Type B pancreatic cell (in vitro differentiated cells): ENCODE measurements around the gene CXorf38. TPM values are rescaled to one million over a fixed set of nuclear protein-coding genes. Genes with fewer than 3 reads are reported as not detected.

Experiments
- DNase-seq: peaks from one replicate; pipeline ENCODE4 v3.0.0; 2021; ENCODE audit warnings: mixed read lengths; ENCODE audit not compliant: unreplicated experiment; ENCODE audit errors: extremely low spot score
- H3K27ac Mint-ChIP-seq: 2 replicates; pipeline ENCODE4 v1.8.0; 2021; ENCODE audit warnings: mild to moderate bottlenecking, mixed read lengths
- H3K27me3 Mint-ChIP-seq: 2 replicates; pipeline ENCODE4 v1.8.0; 2021; ENCODE audit warnings: mixed read lengths
- H3K36me3 Mint-ChIP-seq: 2 replicates; pipeline ENCODE4 v1.8.0; 2021; ENCODE audit warnings: mixed read lengths
- H3K4me1 Mint-ChIP-seq: one replicate; pipeline ENCODE4 v1.8.0; 2021; ENCODE audit warnings: mixed read lengths; ENCODE audit not compliant: unreplicated experiment
- H3K4me3 Mint-ChIP-seq: 2 replicates; pipeline ENCODE4 v1.8.0; 2021; ENCODE audit warnings: mild to moderate bottlenecking, mixed read lengths
- H3K9me3 Mint-ChIP-seq: 2 replicates; pipeline ENCODE4 v1.8.0; 2021; ENCODE audit warnings: mixed read lengths
- CTCF ChIP-seq: fragments of 200-600 bp; sonication (generic); conservative IDR thresholded peaks from 2 replicates; pipeline ENCODE4 v1.5.0; 2021; ENCODE audit warnings: antibody characterized with exemption, mild to moderate bottlenecking
- total RNA-seq: library from RNA; stranded (reverse); gene quantifications from 2 replicates; pipeline ENCODE4 v1.2.1, GENCODE V29; 2021; ENCODE audit warnings: low replicate concordance

The CXorf38 gene
- total RNA-seq, 1 donor from 2014 or later: 8.1 TPM

GRCh38 chrX:40646489-40647306 lies 663 bp downstream of the CXorf38 start:
- Mint-ChIP-seq H3K27me3 (no peaks in the 10 kb centered on the region), H3K9me3 (no peaks in the 10 kb centered on the region), H3K4me3 (peak overlapping the region; percentile 95), H3K27ac (peak overlapping the region; percentile 92), H3K36me3 (peaks cover 7% of the 10 kb centered on the region), H3K4me1 (peaks cover 16% of the 10 kb centered on the region)
- no peak for DNase-seq
- TF ChIP-seq CTCF: no peak

DNA sequence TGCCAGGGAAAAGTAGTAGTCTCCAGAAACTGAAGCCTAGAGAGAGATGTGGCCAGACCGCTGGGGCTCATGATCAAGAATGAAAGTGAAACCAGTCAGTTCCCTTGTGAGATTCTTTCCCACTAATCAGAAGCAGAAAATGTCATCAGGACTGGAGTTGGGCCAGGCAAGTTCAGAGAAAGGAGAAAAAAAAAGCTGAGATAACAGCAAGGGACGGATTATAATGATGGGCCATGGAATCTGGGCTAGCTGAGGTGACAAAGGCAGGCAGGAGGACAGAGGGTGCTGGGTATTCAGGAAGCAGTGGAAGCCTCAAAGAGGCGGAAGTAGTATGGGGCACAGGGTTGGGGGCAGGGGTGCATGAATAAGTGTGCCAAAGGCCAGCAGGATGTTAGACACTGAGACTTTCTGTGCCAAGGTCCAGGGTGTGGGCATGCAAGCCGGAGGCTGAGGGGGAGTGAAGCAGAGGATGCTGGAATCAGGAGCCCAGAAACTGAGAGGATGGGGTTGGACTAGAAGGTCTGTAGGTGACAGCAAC lies 2.5 kb downstream of the CXorf38 start:
- no peaks in the 10 kb centered on the region for H3K9me3 Mint-ChIP-seq
- no peak for DNase-seq
- no peak for TF ChIP-seq CTCF
- H3K36me3 Mint-ChIP-seq: peaks cover 8% of the 10 kb centered on the region
- peaks cover 16% of the 10 kb centered on the region for H3K4me1 Mint-ChIP-seq
- peak overlapping the region; percentile 84 for H3K4me3 Mint-ChIP-seq
- H3K27me3 Mint-ChIP-seq: no peaks in the 10 kb centered on the region
- H3K27ac Mint-ChIP-seq: peak overlapping the region; percentile 83

- Mint-ChIP-seq H3K27me3 (no peaks in the 10 kb centered on the region), H3K4me3 (peak overlapping the region; percentile 48), H3K27ac (peak overlapping the region; percentile 6)
Measured at GRCh38 chrX:40644176-40644575, 3.2 kb downstream of the CXorf38 start.

DNA sequence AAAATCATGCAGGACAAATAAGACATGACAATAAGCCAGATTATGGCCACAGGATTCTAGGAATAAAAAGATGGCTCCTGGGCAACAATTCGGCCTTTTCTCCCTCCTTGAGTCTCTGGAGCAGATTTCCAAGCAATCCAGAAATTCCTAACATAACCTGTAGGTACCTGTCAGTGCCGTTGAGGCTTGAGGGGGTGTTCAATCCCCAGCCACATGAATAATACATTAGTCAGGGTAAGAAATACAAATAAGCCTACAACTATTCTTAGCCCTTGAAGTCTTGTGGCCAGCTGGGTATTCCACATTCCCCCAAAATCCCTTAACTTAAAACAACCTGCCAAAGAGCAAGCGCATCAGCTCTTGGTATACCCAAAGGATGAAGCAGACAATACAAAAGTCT lies 9.7 kb downstream of the CXorf38 start:
- no peak for DNase-seq
- H3K36me3 Mint-ChIP-seq: peaks cover 17% of the 10 kb centered on the region
- no peaks in the 10 kb centered on the region for H3K27me3 Mint-ChIP-seq
- TF ChIP-seq CTCF: no peak
- no peak overlapping the region for H3K4me3 Mint-ChIP-seq
- H3K27ac Mint-ChIP-seq: no peak overlapping the region
- no peaks in the 10 kb centered on the region for H3K4me1 Mint-ChIP-seq
- no peaks in the 10 kb centered on the region for H3K9me3 Mint-ChIP-seq

More at GRCh38 chrX:40644176-40644575, 3.2 kb downstream of the CXorf38 start:
- no peak for TF ChIP-seq CTCF
- peaks cover 8% of the 10 kb centered on the region for H3K36me3 Mint-ChIP-seq
- peaks cover 16% of the 10 kb centered on the region for H3K4me1 Mint-ChIP-seq
- no peak for DNase-seq
- no peaks in the 10 kb centered on the region for H3K9me3 Mint-ChIP-seq

GRCh38 chrX:40632199-40632598 lies 15.2 kb downstream of the CXorf38 start:
- H3K4me3 Mint-ChIP-seq: no peak overlapping the region
- no peak overlapping the region for H3K27ac Mint-ChIP-seq
- no peaks in the 10 kb centered on the region for H3K9me3 Mint-ChIP-seq
- no peak for DNase-seq
- peaks cover 20% of the 10 kb centered on the region for H3K36me3 Mint-ChIP-seq
- TF ChIP-seq CTCF: no peak
- no peaks in the 10 kb centered on the region for H3K4me1 Mint-ChIP-seq
- no peaks in the 10 kb centered on the region for H3K27me3 Mint-ChIP-seq
